K562 (cell line): Measurements from ENCODE around the gene TLR5.

ENCODE experiments used
- CAMTA2 ChIP-seq: fragments of 250-450 bp; sonication (Bioruptor Pico); conservative IDR thresholded peaks from 2 replicates; pipeline ENCODE4 v1.5.1; 2022
- RBBP5 ChIP-seq: fragments of 200-600 bp; sonication (generic); IDR thresholded peaks from 2 replicates; pipeline ENCODE4 v1.6.1; 2012; ENCODE audit warnings: borderline replicate concordance, mild to moderate bottlenecking, low read length, control low read depth, inconsistent platforms; ENCODE audit not compliant: insufficient read depth, poor library complexity, severe bottlenecking
- TF ChIP-seq, protein P1 (sequence below), 3 experiments: IDR thresholded peaks in 2 of 3; conservative IDR thresholded peaks in 1 of 3; 2 replicates each; pipeline ENCODE4 v1.5.1; 2011 to 2012; ENCODE audit warnings: low read length in 3 of 3, mild to moderate bottlenecking in 3 of 3, control low read depth in 2 of 3, improper control_type of control experiment in 1 of 3, inconsistent platforms in 1 of 3, low read depth in 1 of 3, mixed read lengths in 1 of 3, moderate library complexity in 1 of 3; ENCODE audit not compliant: insufficient read depth in 2 of 3

DNA sequence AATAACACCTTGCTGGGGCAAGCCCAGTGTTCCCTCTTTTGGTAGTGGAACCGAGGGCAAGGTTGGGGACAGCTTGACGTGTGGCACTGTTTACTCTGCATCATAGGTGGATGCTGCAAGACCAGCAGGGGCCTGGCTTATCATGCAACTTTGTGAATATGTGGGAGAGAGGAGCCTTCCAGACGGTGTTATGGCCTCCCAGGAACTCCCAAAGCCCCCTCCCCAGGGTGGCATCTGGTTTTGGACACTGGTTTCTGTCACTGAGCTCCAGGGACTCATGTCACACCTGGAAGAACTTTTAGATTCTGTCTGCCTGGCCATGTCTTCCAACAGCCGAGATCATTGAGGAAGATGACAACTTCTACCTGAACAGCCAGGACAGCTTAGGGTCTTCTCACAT lies 1.4 kb upstream of the TLR5 start:
- TF ChIP-seq RBBP5: no peak
- TF ChIP-seq, protein P1, sequence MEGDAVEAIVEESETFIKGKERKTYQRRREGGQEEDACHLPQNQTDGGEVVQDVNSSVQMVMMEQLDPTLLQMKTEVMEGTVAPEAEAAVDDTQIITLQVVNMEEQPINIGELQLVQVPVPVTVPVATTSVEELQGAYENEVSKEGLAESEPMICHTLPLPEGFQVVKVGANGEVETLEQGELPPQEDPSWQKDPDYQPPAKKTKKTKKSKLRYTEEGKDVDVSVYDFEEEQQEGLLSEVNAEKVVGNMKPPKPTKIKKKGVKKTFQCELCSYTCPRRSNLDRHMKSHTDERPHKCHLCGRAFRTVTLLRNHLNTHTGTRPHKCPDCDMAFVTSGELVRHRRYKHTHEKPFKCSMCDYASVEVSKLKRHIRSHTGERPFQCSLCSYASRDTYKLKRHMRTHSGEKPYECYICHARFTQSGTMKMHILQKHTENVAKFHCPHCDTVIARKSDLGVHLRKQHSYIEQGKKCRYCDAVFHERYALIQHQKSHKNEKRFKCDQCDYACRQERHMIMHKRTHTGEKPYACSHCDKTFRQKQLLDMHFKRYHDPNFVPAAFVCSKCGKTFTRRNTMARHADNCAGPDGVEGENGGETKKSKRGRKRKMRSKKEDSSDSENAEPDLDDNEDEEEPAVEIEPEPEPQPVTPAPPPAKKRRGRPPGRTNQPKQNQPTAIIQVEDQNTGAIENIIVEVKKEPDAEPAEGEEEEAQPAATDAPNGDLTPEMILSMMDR (IDR thresholded peaks at IDR 0.05 in 2 of 3, conservative IDR thresholded peaks at IDR 0.05 in 1 of 3; ENCODE audit: insufficient read depth in 2 of 3, low read depth in 1 of 3, low read length in 3 of 3): no peak
- TF ChIP-seq CAMTA2 (CRISPR knock-in tag): no peak
